ENCODE measurements around the gene SIX4.

Gene SIX4

DNA sequence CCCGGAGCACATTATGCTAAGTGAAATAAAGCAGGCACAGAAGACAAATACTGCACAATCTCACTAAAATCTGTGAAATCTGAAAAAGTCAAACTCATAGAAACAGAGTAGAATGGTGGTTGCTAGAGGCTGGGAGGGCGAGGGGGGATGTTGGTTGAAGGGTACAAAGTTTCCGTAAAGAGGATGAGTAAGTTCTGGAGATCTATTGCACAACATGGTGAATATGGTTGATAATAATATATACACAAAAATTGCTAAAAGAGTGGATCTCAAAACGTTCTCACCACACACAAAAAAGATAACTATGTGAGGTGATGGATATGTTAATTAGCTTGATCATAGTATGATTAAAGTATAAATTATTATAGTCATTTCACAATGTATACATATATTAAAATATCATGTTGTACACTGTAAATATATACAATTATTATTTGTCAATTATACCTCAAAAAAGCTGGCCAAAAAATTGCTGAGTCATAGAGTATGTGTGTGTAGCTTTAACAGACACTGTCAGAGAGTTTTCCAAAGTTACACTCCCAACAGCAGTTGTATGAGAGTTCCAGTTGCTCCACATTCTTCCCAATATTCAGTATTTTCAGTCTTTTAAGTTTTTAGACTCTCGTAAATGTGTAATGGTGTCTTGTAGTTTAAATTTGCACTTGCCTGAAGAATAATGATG, 55.6 kb downstream of the SIX4 start:
- H3K79me2 ChIP-seq (ENCODE audit: insufficient read depth, low read length) = no peaks in the 10 kb centered on the region
- H3K27me3 ChIP-seq (ENCODE audit: insufficient read depth, low read length, poor library complexity) = peaks cover 3% of the 10 kb centered on the region
- H3K9ac ChIP-seq (ENCODE audit: low read depth, low read length) = no peak overlapping the region
- H3K4me3 ChIP-seq (ENCODE audit: low read depth in 1 of 2, low read length in 2 of 2) = no peak overlapping the region
- no peaks in the 10 kb centered on the region for H3K4me1 ChIP-seq (ENCODE audit: insufficient read depth, low read length)
- H3K27ac ChIP-seq (ENCODE audit: low read length) = no peak overlapping the region
- no peaks in the 10 kb centered on the region for H4K20me1 ChIP-seq (ENCODE audit: insufficient read depth, low read length)
- DNase-seq = no peak
- no peak for ATAC-seq (ENCODE audit: insufficient read depth, low read depth)
- H3K36me3 ChIP-seq (ENCODE audit: insufficient read depth, low read length) = no peaks in the 10 kb centered on the region
- no peak overlapping the region for H2AFZ ChIP-seq (ENCODE audit: low read depth, low read length)
- H3K4me2 ChIP-seq (ENCODE audit: insufficient read depth, low read length) = no peak overlapping the region
- TF ChIP-seq, protein P1, sequence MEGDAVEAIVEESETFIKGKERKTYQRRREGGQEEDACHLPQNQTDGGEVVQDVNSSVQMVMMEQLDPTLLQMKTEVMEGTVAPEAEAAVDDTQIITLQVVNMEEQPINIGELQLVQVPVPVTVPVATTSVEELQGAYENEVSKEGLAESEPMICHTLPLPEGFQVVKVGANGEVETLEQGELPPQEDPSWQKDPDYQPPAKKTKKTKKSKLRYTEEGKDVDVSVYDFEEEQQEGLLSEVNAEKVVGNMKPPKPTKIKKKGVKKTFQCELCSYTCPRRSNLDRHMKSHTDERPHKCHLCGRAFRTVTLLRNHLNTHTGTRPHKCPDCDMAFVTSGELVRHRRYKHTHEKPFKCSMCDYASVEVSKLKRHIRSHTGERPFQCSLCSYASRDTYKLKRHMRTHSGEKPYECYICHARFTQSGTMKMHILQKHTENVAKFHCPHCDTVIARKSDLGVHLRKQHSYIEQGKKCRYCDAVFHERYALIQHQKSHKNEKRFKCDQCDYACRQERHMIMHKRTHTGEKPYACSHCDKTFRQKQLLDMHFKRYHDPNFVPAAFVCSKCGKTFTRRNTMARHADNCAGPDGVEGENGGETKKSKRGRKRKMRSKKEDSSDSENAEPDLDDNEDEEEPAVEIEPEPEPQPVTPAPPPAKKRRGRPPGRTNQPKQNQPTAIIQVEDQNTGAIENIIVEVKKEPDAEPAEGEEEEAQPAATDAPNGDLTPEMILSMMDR (IDR thresholded peaks at IDR 0.05; ENCODE audit: borderline replicate concordance, extremely low read depth, low read length, poor library complexity, severe bottlenecking) = no peak
- TF ChIP-seq EZH2 (IDR thresholded peaks at IDR 0.05; ENCODE audit: borderline replicate concordance, low read depth, low read length, severe bottlenecking) = no peak
- no peaks in the 10 kb centered on the region for H3K9me3 ChIP-seq (ENCODE audit: insufficient read depth, low read length, severe bottlenecking)

DNA sequence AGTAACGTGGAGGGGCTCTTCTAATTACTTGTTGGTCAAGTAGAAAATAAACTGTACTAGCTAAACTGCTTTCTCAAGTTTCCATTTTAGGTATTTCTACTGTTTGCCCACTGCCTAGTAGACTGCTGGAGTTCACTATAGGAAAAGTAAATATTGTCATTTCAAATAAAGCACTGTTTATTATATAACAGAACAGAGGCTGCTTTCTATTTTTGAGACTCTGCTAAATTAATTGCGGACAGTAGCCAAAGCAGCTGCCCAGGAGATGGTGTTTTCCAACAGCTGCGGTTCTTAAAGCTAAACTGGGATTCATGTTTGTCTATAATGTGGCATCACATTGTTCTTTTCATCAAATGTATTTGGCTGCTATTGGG, 59.0 kb downstream of the SIX4 start:
- no peaks in the 10 kb centered on the region for H4K20me1 ChIP-seq (ENCODE audit: insufficient read depth, low read length)

DNA sequence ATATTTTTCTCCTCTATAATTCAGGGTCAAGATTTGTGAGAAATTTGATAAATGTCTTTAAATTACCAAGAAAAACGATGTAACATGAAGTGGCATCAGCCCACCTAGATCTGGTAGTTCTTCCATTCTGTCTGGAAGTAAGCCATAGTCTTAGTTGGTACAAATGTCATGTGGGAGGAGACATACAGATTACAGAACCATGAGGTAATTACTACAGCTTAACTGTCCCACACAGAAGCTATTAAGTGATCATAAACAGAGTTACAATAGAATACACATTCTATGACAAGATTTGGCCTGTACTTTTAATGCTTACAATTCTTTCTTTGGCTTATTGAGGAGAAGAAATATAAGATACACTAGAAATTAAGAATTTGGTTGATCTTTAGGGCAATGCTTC, 61.2 kb downstream of the SIX4 start:
- no peak overlapping the region for H2AFZ ChIP-seq (ENCODE audit: low read depth, low read length)
- DNase-seq = no peak

More for the DNA sequence above, 59.0 kb downstream of the SIX4 start:
- no peak overlapping the region for H3K4me3 ChIP-seq (ENCODE audit: low read depth in 1 of 2, low read length in 2 of 2)
- TF ChIP-seq, protein P1 (IDR thresholded peaks at IDR 0.05; ENCODE audit: borderline replicate concordance, extremely low read depth, low read length, poor library complexity, severe bottlenecking) = no peak
- no peak for TF ChIP-seq EZH2 (IDR thresholded peaks at IDR 0.05; ENCODE audit: borderline replicate concordance, low read depth, low read length, severe bottlenecking)
- H3K79me2 ChIP-seq (ENCODE audit: insufficient read depth, low read length) = no peaks in the 10 kb centered on the region
- H3K4me2 ChIP-seq (ENCODE audit: insufficient read depth, low read length) = no peak overlapping the region
- no peaks in the 10 kb centered on the region for H3K9me3 ChIP-seq (ENCODE audit: insufficient read depth, low read length, severe bottlenecking)
- H3K4me1 ChIP-seq (ENCODE audit: insufficient read depth, low read length) = no peaks in the 10 kb centered on the region
- H3K27me3 ChIP-seq (ENCODE audit: insufficient read depth, low read length, poor library complexity) = peaks cover 3% of the 10 kb centered on the region
- no peak overlapping the region for H3K9ac ChIP-seq (ENCODE audit: low read depth, low read length)
- DNase-seq = no peak
- ATAC-seq (ENCODE audit: insufficient read depth, low read depth) = no peak
- H3K27ac ChIP-seq (ENCODE audit: low read length) = no peak overlapping the region
- H3K36me3 ChIP-seq (ENCODE audit: insufficient read depth, low read length) = no peaks in the 10 kb centered on the region
- H2AFZ ChIP-seq (ENCODE audit: low read depth, low read length) = no peak overlapping the region

More for the DNA sequence above, 61.2 kb downstream of the SIX4 start:
- H4K20me1 ChIP-seq (ENCODE audit: insufficient read depth, low read length) = no peaks in the 10 kb centered on the region
- H3K9ac ChIP-seq (ENCODE audit: low read depth, low read length) = no peak overlapping the region
- H3K27ac ChIP-seq (ENCODE audit: low read length) = no peak overlapping the region
- TF ChIP-seq, protein P1 (IDR thresholded peaks at IDR 0.05; ENCODE audit: borderline replicate concordance, extremely low read depth, low read length, poor library complexity, severe bottlenecking) = no peak
- no peak for TF ChIP-seq EZH2 (IDR thresholded peaks at IDR 0.05; ENCODE audit: borderline replicate concordance, low read depth, low read length, severe bottlenecking)
- H3K27me3 ChIP-seq (ENCODE audit: insufficient read depth, low read length, poor library complexity) = peaks cover 11% of the 10 kb centered on the region
- no peaks in the 10 kb centered on the region for H3K9me3 ChIP-seq (ENCODE audit: insufficient read depth, low read length, severe bottlenecking)
- H3K36me3 ChIP-seq (ENCODE audit: insufficient read depth, low read length) = no peaks in the 10 kb centered on the region
- H3K4me2 ChIP-seq (ENCODE audit: insufficient read depth, low read length) = no peak overlapping the region
- no peak overlapping the region for H3K4me3 ChIP-seq (ENCODE audit: low read depth in 1 of 2, low read length in 2 of 2)
- no peak for ATAC-seq (ENCODE audit: insufficient read depth, low read depth)
- no peaks in the 10 kb centered on the region for H3K4me1 ChIP-seq (ENCODE audit: insufficient read depth, low read length)
- no peaks in the 10 kb centered on the region for H3K79me2 ChIP-seq (ENCODE audit: insufficient read depth, low read length)

Measured in DND-41 (cell line).